ENCODE data around the gene FADD.

GRCh38 chr11:70193411-70194292, 9.4 kb upstream of the FADD start:
- TF ChIP-seq GATA2 (IDR thresholded peaks at IDR 0.05; ENCODE audit: low read depth, low read length) (no peak), GATA3 (IDR thresholded peaks at IDR 0.05; ENCODE audit: low read depth, low read length) (no peak)
